ENCODE data around the gene AP3S2.

AP3S2 gene

GRCh38 chr15:89852342-89852995, 41.3 kb downstream of the AP3S2 start:
- no peak overlapping the region for H3K4me3 ChIP-seq (ENCODE audit: low read depth in 1 of 2, low read length in 2 of 2)

GRCh38 chr15:89851673-89852341, 42.0 kb downstream of the AP3S2 start:
- no peak overlapping the region for H3K4me3 ChIP-seq (ENCODE audit: low read depth in 1 of 2, low read length in 2 of 2)
- no peaks in the 10 kb centered on the region for H3K9me3 ChIP-seq (ENCODE audit: insufficient read depth, low read length, severe bottlenecking)
- H3K27me3 ChIP-seq (ENCODE audit: insufficient read depth, low read length, poor library complexity), result no peaks in the 10 kb centered on the region
- no peak overlapping the region for H3K9ac ChIP-seq (ENCODE audit: low read depth, low read length)
- no peaks in the 10 kb centered on the region for H3K4me1 ChIP-seq (ENCODE audit: insufficient read depth, low read length)
- H3K79me2 ChIP-seq (ENCODE audit: insufficient read depth, low read length), result no peaks in the 10 kb centered on the region
- H3K36me3 ChIP-seq (ENCODE audit: insufficient read depth, low read length), result peaks cover 15% of the 10 kb centered on the region
- no peak overlapping the region for H2AFZ ChIP-seq (ENCODE audit: low read depth, low read length)
- no peak overlapping the region for H3K4me2 ChIP-seq (ENCODE audit: insufficient read depth, low read length)
- TF ChIP-seq EZH2 (IDR thresholded peaks at IDR 0.05; ENCODE audit: borderline replicate concordance, low read depth, low read length, severe bottlenecking) (no peak), CTCF (IDR thresholded peaks at IDR 0.05; ENCODE audit: borderline replicate concordance, extremely low read depth, low read length, poor library complexity, severe bottlenecking) (no peak)
- no peak overlapping the region for H3K27ac ChIP-seq (ENCODE audit: low read length)
- DNase-seq, result no peak
- no peak for ATAC-seq (ENCODE audit: insufficient read depth, low read depth)
- H4K20me1 ChIP-seq (ENCODE audit: insufficient read depth, low read length), result no peaks in the 10 kb centered on the region

More at GRCh38 chr15:89852342-89852995, 41.3 kb downstream of the AP3S2 start:
- ATAC-seq (ENCODE audit: insufficient read depth, low read depth) (no peak), DNase-seq (no peak)
- no peaks in the 10 kb centered on the region for H3K79me2 ChIP-seq (ENCODE audit: insufficient read depth, low read length)
- no peak overlapping the region for H2AFZ ChIP-seq (ENCODE audit: low read depth, low read length)
- no peak overlapping the region for H3K27ac ChIP-seq (ENCODE audit: low read length)
- H3K4me2 ChIP-seq (ENCODE audit: insufficient read depth, low read length), result no peak overlapping the region
- TF ChIP-seq EZH2 (IDR thresholded peaks at IDR 0.05; ENCODE audit: borderline replicate concordance, low read depth, low read length, severe bottlenecking) (no peak), CTCF (IDR thresholded peaks at IDR 0.05; ENCODE audit: borderline replicate concordance, extremely low read depth, low read length, poor library complexity, severe bottlenecking) (no peak)
- no peaks in the 10 kb centered on the region for H3K4me1 ChIP-seq (ENCODE audit: insufficient read depth, low read length)
- H3K9me3 ChIP-seq (ENCODE audit: insufficient read depth, low read length, severe bottlenecking), result no peaks in the 10 kb centered on the region
- H4K20me1 ChIP-seq (ENCODE audit: insufficient read depth, low read length), result no peaks in the 10 kb centered on the region
- H3K27me3 ChIP-seq (ENCODE audit: insufficient read depth, low read length, poor library complexity), result no peaks in the 10 kb centered on the region
- no peak overlapping the region for H3K9ac ChIP-seq (ENCODE audit: low read depth, low read length)
- H3K36me3 ChIP-seq (ENCODE audit: insufficient read depth, low read length), result peaks cover 15% of the 10 kb centered on the region

GRCh38 chr15:89848970-89849292, 44.9 kb downstream of the AP3S2 start:
- H3K36me3 ChIP-seq (ENCODE audit: insufficient read depth, low read length), result peaks cover 17% of the 10 kb centered on the region
- no peaks in the 10 kb centered on the region for H4K20me1 ChIP-seq (ENCODE audit: insufficient read depth, low read length)
- DNase-seq (no peak), ATAC-seq (ENCODE audit: insufficient read depth, low read depth) (no peak)
- H3K4me1 ChIP-seq (ENCODE audit: insufficient read depth, low read length), result no peaks in the 10 kb centered on the region
- TF ChIP-seq EZH2 (IDR thresholded peaks at IDR 0.05; ENCODE audit: borderline replicate concordance, low read depth, low read length, severe bottlenecking) (no peak), CTCF (IDR thresholded peaks at IDR 0.05; ENCODE audit: borderline replicate concordance, extremely low read depth, low read length, poor library complexity, severe bottlenecking) (no peak)
- H3K9ac ChIP-seq (ENCODE audit: low read depth, low read length), result no peak overlapping the region
- H2AFZ ChIP-seq (ENCODE audit: low read depth, low read length), result no peak overlapping the region
- no peaks in the 10 kb centered on the region for H3K9me3 ChIP-seq (ENCODE audit: insufficient read depth, low read length, severe bottlenecking)
- H3K79me2 ChIP-seq (ENCODE audit: insufficient read depth, low read length), result no peaks in the 10 kb centered on the region
- no peak overlapping the region for H3K27ac ChIP-seq (ENCODE audit: low read length)
- H3K4me3 ChIP-seq (ENCODE audit: low read depth in 1 of 2, low read length in 2 of 2), result no peak overlapping the region
- H3K27me3 ChIP-seq (ENCODE audit: insufficient read depth, low read length, poor library complexity), result no peaks in the 10 kb centered on the region
- no peak overlapping the region for H3K4me2 ChIP-seq (ENCODE audit: insufficient read depth, low read length)
